Frontal cortex (tissue), 4 donors: Measurements from ENCODE around the gene SCFD2. TPM values are rescaled to one million over a fixed set of nuclear protein-coding genes. Genes with fewer than 3 reads are reported as not detected.
"Not testable (repeated sequence)": the region's sequence is repeated elsewhere in the genome, so short reads cannot be mapped to it uniquely, and the experiment has no call there.

ENCODE experiments used
- DNase-seq, 2 donors: peaks; one replicate each; pipeline ENCODE4 v3.0.0; 2012; ENCODE audit warnings: low spot score in 2 of 2
- FAIRE-seq: peaks from 2 replicates; lab custom pipeline; 2012; peaks lifted over from hg19 to GRCh38; lab: Jason Lieb, UNC
- total RNA-seq: library from RNA; depleted of rRNA; stranded (reverse); fragments of >200 nt; gene quantifications from one replicate; pipeline ENCODE4 v1.2.3, GENCODE V29; 2014
- donor health status: control.
- donor health status: control.
- donor health status: control.

SCFD2 gene
- total RNA-seq, 1 donor from 2014 or later = 17.5 TPM

DNA sequence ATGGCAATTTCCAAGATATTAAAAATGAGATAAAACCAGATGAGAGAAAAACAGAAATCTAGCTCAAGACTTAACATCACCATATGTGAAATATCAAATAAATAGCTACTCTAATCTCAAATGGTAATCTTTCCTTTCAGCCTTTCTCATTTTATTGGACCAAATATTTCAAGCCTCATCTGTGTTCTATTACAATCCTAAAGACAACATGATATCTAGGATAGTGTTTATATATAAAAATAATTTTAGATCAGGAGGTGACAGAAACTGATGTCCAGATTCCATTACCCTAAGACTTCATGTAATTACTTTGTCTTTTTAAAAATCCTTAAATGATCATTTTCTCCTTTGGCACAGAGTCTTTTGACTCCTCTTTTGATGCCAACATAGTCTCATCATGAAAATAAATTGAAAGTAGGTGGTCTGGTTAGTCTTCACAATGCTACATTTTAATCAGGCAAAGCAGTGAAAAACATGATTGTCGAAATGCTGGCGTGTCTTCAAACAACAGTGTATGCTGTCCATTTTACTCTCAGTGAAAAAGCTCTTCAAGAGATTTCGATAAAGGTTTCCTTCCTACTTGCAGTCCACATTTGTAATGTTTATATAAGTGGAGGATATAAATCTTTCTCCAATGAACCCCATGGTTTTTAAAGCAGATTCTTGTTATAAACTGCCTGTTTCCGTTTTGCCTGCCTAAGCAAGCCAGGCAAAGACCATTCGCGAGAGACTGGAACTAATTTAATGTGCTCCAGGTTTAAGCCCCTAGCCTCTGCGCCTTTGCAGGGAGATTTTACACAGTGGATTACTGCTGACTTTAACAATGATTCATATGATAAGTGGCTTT, 169.8 kb downstream of the SCFD2 start:
- FAIRE-seq (no peak), DNase-seq (no peak)

DNA sequence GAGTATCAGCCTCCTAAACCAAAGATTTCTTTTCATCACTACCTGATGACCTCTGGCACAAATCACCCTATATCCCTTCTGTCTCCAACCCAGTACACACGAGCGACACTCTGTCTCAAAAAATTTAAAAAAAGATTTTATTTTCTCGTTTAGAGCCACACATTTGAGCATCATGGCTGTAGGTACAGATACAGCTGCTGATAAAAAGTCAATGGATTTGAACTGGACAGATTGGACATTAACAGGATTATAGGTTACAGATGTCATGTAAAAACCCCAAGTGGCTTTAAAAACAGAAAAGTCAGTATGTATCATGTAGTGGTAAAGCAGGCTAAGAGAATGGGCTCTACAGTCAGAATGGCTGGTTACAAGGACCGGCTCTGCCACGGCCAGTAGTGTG, 171.1 kb downstream of the SCFD2 start:
- no peak for FAIRE-seq

GRCh38 chr4:53193111-53193510, 172.8 kb downstream of the SCFD2 start:
- no peak for FAIRE-seq
- no peak for DNase-seq

More for the DNA sequence above, 171.1 kb downstream of the SCFD2 start:
- no peak for DNase-seq

- no peak for FAIRE-seq
- no peak for DNase-seq
These were observed 173.4 kb downstream of the SCFD2 start for GRCh38 chr4:53192496-53192895.

DNA sequence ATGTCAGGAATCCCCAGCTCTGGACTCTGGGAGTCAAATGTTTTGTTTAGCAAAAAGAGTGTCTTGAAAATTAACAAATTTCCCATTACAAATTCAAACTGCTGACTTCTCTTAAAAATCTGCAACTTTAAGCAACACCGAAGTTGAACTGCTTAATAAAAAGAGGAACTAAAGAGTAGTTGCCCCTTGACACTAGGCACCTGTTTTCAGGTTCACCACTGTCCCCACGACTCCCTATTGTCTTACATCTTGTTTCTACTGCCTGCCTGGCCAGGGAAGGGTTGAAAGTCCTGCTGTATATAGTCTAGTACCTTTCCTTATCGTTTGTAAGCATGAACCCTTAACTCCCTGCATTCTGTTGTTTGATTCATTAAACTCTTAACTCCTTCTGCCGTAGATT, 173.9 kb downstream of the SCFD2 start:
- DNase-seq (no peak), FAIRE-seq (no peak)

GRCh38 chr4:53189011-53189410, 176.8 kb downstream of the SCFD2 start:
- DNase-seq (no peak), FAIRE-seq (no peak)

- peak; percentile 36 for FAIRE-seq
- DNase-seq = no peak
These were observed 179.0 kb downstream of the SCFD2 start for GRCh38 chr4:53186714-53187358.

DNA sequence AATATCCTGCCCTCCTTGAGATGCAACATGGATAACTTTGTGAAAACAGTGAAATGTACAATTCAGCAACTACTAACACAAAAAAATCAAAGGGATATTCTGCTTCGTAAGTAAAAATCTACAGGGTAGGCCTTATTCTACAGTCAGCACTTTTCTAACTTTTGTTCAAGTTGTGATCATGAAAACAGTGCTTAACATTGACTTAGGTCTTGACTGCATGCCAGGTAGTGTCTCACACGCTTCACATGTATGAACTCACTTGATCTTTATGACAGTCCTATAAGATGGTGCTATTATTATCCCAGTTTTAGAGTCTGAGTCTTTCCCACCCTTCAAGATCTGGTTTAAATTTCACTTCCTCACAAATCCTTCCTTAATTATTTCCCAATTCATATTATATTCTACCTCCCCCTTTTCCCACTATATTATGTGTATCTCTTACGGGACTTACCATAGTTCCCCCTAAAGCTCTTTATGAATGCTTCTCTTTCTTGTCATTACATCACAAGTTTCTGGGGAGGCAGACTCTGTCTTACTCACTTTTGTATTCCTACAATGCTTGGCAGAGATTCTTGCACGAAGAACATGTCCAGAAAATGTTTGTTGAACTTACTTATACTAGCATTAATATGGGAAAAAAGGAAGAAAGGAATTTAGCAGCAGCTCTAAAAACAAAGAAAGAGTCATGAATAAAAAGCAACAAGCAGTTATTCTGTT, 179.8 kb downstream of the SCFD2 start:
- no peak for FAIRE-seq
- DNase-seq = no peak

DNA sequence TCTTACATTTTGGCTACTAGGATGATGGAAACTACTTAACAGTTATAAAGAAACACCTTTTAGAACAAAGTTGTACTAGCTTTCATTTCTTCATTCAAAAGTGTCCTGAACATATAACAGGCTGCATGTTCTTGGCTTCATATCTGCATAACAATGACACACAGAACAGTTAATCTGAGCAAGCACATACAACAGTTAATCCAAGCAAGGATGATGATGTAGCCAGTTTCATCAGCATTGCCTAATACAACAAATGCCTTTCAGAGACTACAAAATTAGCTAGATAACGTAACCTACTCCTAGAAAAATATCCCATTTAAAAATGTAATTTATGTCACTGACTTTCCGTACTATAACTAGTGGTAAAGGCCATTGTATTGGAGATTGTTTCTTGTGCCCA, 182.1 kb downstream of the SCFD2 start:
- DNase-seq (no peak), FAIRE-seq (no peak)

DNA sequence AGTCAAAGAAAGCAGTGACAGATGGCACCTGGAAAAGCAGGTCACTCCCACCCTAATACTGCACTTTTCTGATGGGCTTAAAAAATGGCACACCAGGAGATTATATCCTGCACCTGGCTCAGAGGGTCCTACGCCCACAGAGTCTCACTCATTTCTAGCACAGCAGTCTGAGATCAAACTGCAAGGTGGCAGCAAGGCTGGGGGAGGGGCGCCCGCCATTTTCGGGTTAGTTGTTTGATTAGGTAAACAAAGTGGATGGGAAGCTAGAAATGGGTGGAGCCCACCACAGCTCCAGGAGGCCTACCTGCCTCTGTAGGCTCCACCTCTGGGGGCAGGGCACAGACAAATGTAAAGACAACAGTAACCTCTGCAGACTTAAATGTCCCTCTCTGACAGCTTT, 188.1 kb downstream of the SCFD2 start:
- FAIRE-seq, DNase-seq: not testable (repeated sequence)

GRCh38 chr4:53175640-53176039, 190.2 kb downstream of the SCFD2 start:
- no peak for FAIRE-seq
- DNase-seq = no peak

DNA sequence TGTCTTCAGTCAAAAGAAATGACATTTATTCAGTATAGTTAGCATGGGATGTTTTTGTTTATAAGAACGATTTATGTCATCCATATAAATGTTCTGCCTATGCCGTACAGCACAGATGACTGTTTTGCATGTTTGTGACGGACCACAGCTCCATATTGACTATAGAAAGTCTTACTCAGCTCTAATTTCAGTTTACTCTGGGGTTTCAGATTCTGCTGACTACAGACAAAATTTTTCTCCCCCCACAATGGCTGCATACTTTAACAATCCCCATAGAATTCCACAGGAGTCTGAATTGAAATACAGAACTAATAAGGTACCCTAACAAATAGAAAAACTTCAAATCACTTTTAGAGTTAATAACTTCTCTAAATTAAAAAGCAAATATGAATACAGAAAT, 191.0 kb downstream of the SCFD2 start:
- FAIRE-seq = no peak
- DNase-seq = no peak

DNA sequence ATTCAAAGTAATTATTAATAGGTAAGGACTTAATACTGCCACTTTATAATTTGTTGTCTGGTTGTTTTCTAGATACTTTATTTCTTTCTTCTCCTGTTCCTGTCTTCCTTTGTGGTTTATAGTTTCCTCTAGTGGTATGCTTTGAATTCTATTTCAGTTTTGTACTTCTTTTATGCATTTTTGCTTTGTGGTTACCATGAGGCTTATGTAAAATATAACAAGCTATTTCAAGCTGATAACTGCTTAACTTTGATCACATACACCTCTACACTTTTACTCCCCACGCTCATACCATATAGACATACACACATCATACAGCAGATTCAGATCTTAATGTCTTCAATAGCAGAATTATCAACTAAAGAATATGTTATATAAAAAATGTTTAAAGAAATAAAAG, 192.3 kb downstream of the SCFD2 start:
- FAIRE-seq = no peak

GRCh38 chr4:53171797-53172196, 194.1 kb downstream of the SCFD2 start:
- FAIRE-seq = peak; percentile 69

More for the DNA sequence above, 192.3 kb downstream of the SCFD2 start:
- no peak for DNase-seq

GRCh38 chr4:53169695-53170617, 195.9 kb downstream of the SCFD2 start:
- no peak for DNase-seq
- no peak for FAIRE-seq

More at GRCh38 chr4:53171797-53172196, 194.1 kb downstream of the SCFD2 start:
- DNase-seq = no peak

- FAIRE-seq (peak; percentile 88), DNase-seq (no peak)
These were observed 197.6 kb downstream of the SCFD2 start for GRCh38 chr4:53168228-53168627.

DNA sequence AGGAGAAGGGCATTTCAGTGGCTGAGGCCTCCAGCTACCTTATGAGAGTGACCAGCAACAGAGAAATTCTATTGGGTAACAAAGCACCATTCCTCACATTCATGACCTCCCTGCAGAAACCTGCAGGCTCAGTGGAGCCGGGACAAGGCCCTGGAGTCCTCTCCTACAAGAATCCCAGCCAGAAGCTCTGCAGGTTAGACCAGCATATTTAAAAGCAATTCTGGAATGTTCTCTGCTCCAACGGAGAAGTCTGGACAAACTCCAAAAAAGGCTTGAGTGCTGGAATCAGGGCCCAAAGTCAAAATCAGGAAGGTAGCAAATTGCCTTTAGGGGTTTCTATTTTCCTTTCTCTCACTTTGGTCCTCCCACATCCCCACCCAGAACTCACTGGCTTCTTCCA, 202.9 kb downstream of the SCFD2 start:
- no peak for FAIRE-seq

DNA sequence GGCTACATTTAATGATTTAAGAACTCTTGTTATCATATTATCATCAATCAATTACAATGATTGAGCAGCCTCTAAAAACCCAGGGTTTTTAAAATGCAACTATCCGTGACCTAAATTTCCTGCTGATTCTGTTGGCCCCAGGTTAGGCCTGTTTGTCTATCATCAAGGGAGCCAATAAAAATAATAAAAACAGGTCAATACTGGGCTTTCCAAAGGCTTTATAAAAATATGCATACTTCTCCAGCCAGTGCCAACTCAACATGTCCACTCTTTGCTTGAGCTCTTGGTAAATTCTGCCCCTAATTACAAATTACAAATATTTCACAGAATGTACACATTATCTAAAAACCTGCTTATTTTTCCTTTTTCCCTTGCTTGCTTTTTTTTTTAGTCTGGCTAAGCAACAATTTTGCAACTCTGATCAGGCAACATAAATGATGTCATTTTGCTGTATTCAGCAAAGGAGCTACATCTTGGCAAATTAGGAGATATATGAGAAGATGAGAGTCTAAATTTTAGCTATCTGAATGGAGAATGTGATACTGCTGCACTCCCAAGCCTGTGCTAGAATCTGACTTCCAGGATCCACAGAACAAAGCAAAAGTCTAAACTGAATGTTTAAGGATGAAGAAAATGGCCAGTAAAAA, 204.0 kb downstream of the SCFD2 start:
- DNase-seq (no peak), FAIRE-seq (no peak)

More for the DNA sequence above, 202.9 kb downstream of the SCFD2 start:
- no peak for DNase-seq
